Panc1 (cell line): ENCODE data around the gene SUGCT. TPM values are rescaled to one million over a fixed set of nuclear protein-coding genes. Genes with fewer than 3 reads are reported as not detected.

Experiments
- ATAC-seq: fragments of 200-7000 bp; cut with Tn5 transposase; 2 replicates; pipeline ENCODE4 v1.9.1; 2020; ENCODE audit warnings: mild to moderate bottlenecking, moderate library complexity
- BruUV-seq: library from RNA; stranded (reverse); fragments of 400-500 nt; replicated peaks from 2 replicates; lab custom pipeline; 2021; lab: Mats Ljungman, UMichigan
- CTCF ChIA-PET: fragments of 300-600 bp; sonication (Branson Sonifier 250); formaldehyde crosslinking; loops from one replicate; lab custom pipeline; 2022; ENCODE audit warnings: antibody characterized with exemption; lab: Charles Lee
- POLR2A ChIA-PET: fragments of 300-600 bp; sonication (Branson Sonifier 250); formaldehyde crosslinking; loops from one replicate; lab custom pipeline; 2022; ENCODE audit warnings: antibody characterized with exemption; lab: Charles Lee
- DNase-seq: peaks from one replicate; pipeline ENCODE4 v3.0.0-alpha.2; 2010; ENCODE audit warnings: low read depth, low spot score
- H3K27ac ChIP-seq: 2 replicates; pipeline ENCODE4 v1.5.1; 2011; ENCODE audit warnings: mild to moderate bottlenecking, low read length, inconsistent platforms
- H3K27me3 ChIP-seq: fragments of 200-500 bp; sonication (Bioruptor generic); 2 replicates; pipeline ENCODE4 v1.6.0; 2014; ENCODE audit warnings: low read length, inconsistent platforms; ENCODE audit not compliant: control insufficient read depth, insufficient read depth
- H3K36me3 ChIP-seq: fragments of 200-500 bp; sonication (Bioruptor generic); 2 replicates; pipeline ENCODE4 v1.5.1; 2014; ENCODE audit warnings: inconsistent platforms, mild to moderate bottlenecking, low read length, moderate library complexity; ENCODE audit not compliant: control insufficient read depth, insufficient read depth
- H3K4me1 ChIP-seq: 2 replicates; pipeline ENCODE4 v1.5.1; 2011; ENCODE audit warnings: inconsistent platforms, mild to moderate bottlenecking, low read length, moderate library complexity; ENCODE audit not compliant: control insufficient read depth, insufficient read depth
- H3K4me3 ChIP-seq, 2 experiments: 2 replicates each; pipeline ENCODE4 v1.5.1; 2011 to 2012; ENCODE audit warnings: low read depth in 2 of 2, low read length in 2 of 2, mild to moderate bottlenecking in 2 of 2, inconsistent platforms in 1 of 2, moderate library complexity in 1 of 2
- H3K9me3 ChIP-seq: fragments of 200-500 bp; sonication (Bioruptor generic); 2 replicates; pipeline ENCODE4 v1.5.1; 2014; ENCODE audit warnings: low read depth, mild to moderate bottlenecking, inconsistent platforms, low read length, moderate library complexity; ENCODE audit not compliant: control insufficient read depth, insufficient read depth
- POLR2AphosphoS5 ChIP-seq: IDR thresholded peaks from 2 replicates; pipeline ENCODE4 v1.6.1; 2012; ENCODE audit warnings: mild to moderate bottlenecking, low read depth, low read length, moderate library complexity
- REST ChIP-seq, 2 experiments: IDR thresholded peaks; 2 replicates each; pipeline ENCODE4 v1.6.1; 2011 to 2012; ENCODE audit warnings: low read depth in 2 of 2, control low read depth in 1 of 2, low read length in 1 of 2, mild to moderate bottlenecking in 1 of 2, moderate library complexity in 1 of 2; ENCODE audit not compliant: insufficient read depth in 1 of 2
- SIN3A ChIP-seq: IDR thresholded peaks from 2 replicates; pipeline ENCODE4 v1.6.1; 2012; ENCODE audit warnings: low read depth, mild to moderate bottlenecking, low read length, moderate library complexity, borderline replicate concordance; ENCODE audit not compliant: insufficient read depth
- TCF7L2 ChIP-seq: IDR thresholded peaks from 2 replicates; pipeline ENCODE4 v1.6.1; 2011; ENCODE audit warnings: mild to moderate bottlenecking, low read depth, low read length, inconsistent platforms
- in situ Hi-C: cut with HindIII; loops from 2 replicates; pipeline ENCODE4 v1.10.0; 2016; ENCODE audit warnings: low sequenced_read_pairs, low pct_unique_long_range_greater_than_20kb
- intact Hi-C: fragments of 100-400 bp; cut with micrococcal nuclease; formaldehyde crosslinking; loops from one replicate; pipeline ENCODE4 v1.10.0; 2022; ENCODE audit not compliant: unreplicated experiment
- total RNA-seq: library from RNA; stranded (reverse); gene quantifications from one replicate; pipeline ENCODE4 v1.2.1, GENCODE V29; 2021; ENCODE audit not compliant: unreplicated experiment
- TF ChIP-seq, protein P1 (sequence below): fragments of 450-650 bp; IDR thresholded peaks from 2 replicates; pipeline ENCODE4 v1.5.1; 2017; ENCODE audit warnings: mild to moderate bottlenecking

The SUGCT gene
- total RNA-seq, 1 experiment from 2014 or later = 3.1 TPM

GRCh38 chr7:40680657-40681056 lies 545.9 kb downstream of the SUGCT start:
- no peaks in the 10 kb centered on the region for H3K27me3 ChIP-seq
- ATAC-seq (no peak; the same call in 1 of the 2 replicates), DNase-seq (no peak)
- BruUV-seq = no TSS peak
- H3K36me3 ChIP-seq = no peaks in the 10 kb centered on the region
- H3K27ac ChIP-seq = no peak overlapping the region
- no peaks in the 10 kb centered on the region for H3K4me1 ChIP-seq
- no peaks in the 10 kb centered on the region for H3K9me3 ChIP-seq
- in situ Hi-C loops = no loop called here
- H3K4me3 ChIP-seq = no peak overlapping the region
- ChIA-PET POLR2A (no interaction called here), CTCF (no interaction called here)
- TF ChIP-seq, protein P1, sequence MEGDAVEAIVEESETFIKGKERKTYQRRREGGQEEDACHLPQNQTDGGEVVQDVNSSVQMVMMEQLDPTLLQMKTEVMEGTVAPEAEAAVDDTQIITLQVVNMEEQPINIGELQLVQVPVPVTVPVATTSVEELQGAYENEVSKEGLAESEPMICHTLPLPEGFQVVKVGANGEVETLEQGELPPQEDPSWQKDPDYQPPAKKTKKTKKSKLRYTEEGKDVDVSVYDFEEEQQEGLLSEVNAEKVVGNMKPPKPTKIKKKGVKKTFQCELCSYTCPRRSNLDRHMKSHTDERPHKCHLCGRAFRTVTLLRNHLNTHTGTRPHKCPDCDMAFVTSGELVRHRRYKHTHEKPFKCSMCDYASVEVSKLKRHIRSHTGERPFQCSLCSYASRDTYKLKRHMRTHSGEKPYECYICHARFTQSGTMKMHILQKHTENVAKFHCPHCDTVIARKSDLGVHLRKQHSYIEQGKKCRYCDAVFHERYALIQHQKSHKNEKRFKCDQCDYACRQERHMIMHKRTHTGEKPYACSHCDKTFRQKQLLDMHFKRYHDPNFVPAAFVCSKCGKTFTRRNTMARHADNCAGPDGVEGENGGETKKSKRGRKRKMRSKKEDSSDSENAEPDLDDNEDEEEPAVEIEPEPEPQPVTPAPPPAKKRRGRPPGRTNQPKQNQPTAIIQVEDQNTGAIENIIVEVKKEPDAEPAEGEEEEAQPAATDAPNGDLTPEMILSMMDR = peak; percentile 49
- no peak for TF ChIP-seq REST (IDR thresholded peaks at IDR 0.05; ENCODE audit: insufficient read depth in 1 of 2, low read depth in 2 of 2, low read length in 1 of 2)
- no peak for TF ChIP-seq SIN3A
- intact Hi-C loops = no loop called here

GRCh38 chr7:40682696-40683095 lies 547.9 kb downstream of the SUGCT start:
- Histone ChIP-seq H3K36me3 (no peaks in the 10 kb centered on the region), H3K27ac (no peak overlapping the region), H3K27me3 (no peaks in the 10 kb centered on the region), H3K4me1 (no peaks in the 10 kb centered on the region), H3K9me3 (no peaks in the 10 kb centered on the region), H3K4me3 (no peak overlapping the region)
- ChIA-PET POLR2A (no interaction called here), CTCF (interaction anchor here (0.7 kb wide), 2 partner anchors 116 to 187 kb away, joined by 8 to 10 read pairs; no protein-coding TSS in a partner anchor)
- DNase-seq = no peak
- in situ Hi-C loops (no loop called here), intact Hi-C loops (no loop called here)
- no TSS peak for BruUV-seq
- TF ChIP-seq, protein P1 = no peak
- TF ChIP-seq POLR2AphosphoS5 = no peak
- TF ChIP-seq REST (IDR thresholded peaks at IDR 0.05; ENCODE audit: insufficient read depth in 1 of 2, low read depth in 2 of 2, low read length in 1 of 2) = no peak
- TF ChIP-seq TCF7L2 = no peak
- no peak for TF ChIP-seq SIN3A
- ATAC-seq = no peak
